IMR-90 (cell line): ENCODE data around the gene ZCCHC7. TPM values are rescaled to one million over a fixed set of nuclear protein-coding genes. Genes with fewer than 3 reads are reported as not detected.

ENCODE experiments used
- ATAC-seq: fragments of 200-7000 bp; cut with Tn5 transposase; 2 replicates; pipeline ENCODE4 v1.9.1; 2020; ENCODE audit warnings: low read depth, mild to moderate bottlenecking, moderate library complexity
- BruUV-seq: library from RNA; stranded (reverse); fragments of 400-500 nt; replicated peaks from 2 replicates; lab custom pipeline; 2021; lab: Mats Ljungman, UMichigan
- CTCF ChIA-PET: fragments of 300-600 bp; formaldehyde crosslinking; extraction: SDS; loops from one replicate; lab custom pipeline; 2021; ENCODE audit warnings: antibody characterized with exemption; lab: Yijun Ruan, JAX
- POLR2A ChIA-PET: fragments of 300-600 bp; sonication (Branson Sonifier 250); formaldehyde crosslinking; loops from one replicate; lab custom pipeline; 2022; ENCODE audit warnings: antibody characterized with exemption; ENCODE audit not compliant: unreplicated experiment; lab: Charles Lee
- DNase-seq: peaks from one replicate; pipeline ENCODE4 v3.0.0; 2013
- H2AFZ ChIP-seq: replicated peaks from 2 replicates; pipeline ENCODE3; 2013; ENCODE audit warnings: low read length, mild to moderate bottlenecking; ENCODE audit not compliant: poor library complexity
- H2AK5ac ChIP-seq: 2 replicates; pipeline ENCODE4 v1.6.1; 2013; ENCODE audit warnings: low read depth, low read length, inconsistent platforms
- H2AK9ac ChIP-seq: replicated peaks from 2 replicates; pipeline ENCODE3; 2013; ENCODE audit warnings: mild to moderate bottlenecking, low read depth, low read length, moderate library complexity; ENCODE audit not compliant: poor library complexity
- H2BK120ac ChIP-seq: 2 replicates; pipeline ENCODE4 v1.6.1; 2013; ENCODE audit warnings: low read depth, low read length, inconsistent platforms
- H2BK15ac ChIP-seq: 3 replicates; pipeline ENCODE4 v1.6.1; 2013; ENCODE audit warnings: low read depth, low read length, inconsistent platforms
- H2BK20ac ChIP-seq: 2 replicates; pipeline ENCODE4 v1.6.1; 2013; ENCODE audit warnings: low read depth, mild to moderate bottlenecking, inconsistent platforms, low read length, moderate library complexity
- H2BK5ac ChIP-seq: 2 replicates; pipeline ENCODE4 v1.6.1; 2013; ENCODE audit warnings: mild to moderate bottlenecking, low read depth, low read length, inconsistent platforms; ENCODE audit not compliant: poor library complexity, severe bottlenecking
- H3K14ac ChIP-seq: replicated peaks from 2 replicates; pipeline ENCODE4 v1.6.1; 2013; ENCODE audit warnings: low read depth, low read length, inconsistent platforms
- H3K18ac ChIP-seq: 2 replicates; pipeline ENCODE4 v1.6.1; 2013; ENCODE audit warnings: low read depth, low read length, control low read depth
- H3K23ac ChIP-seq: 2 replicates; pipeline ENCODE4 v1.6.1; 2013; ENCODE audit warnings: low read depth, low read length, inconsistent platforms
- H3K27ac ChIP-seq: 2 replicates; pipeline ENCODE4 v1.5.1; 2013; ENCODE audit warnings: mild to moderate bottlenecking, control low read depth, low read length; ENCODE audit not compliant: insufficient read depth
- H3K27me3 ChIP-seq: 2 replicates; pipeline ENCODE4 v1.6.1; 2013; ENCODE audit warnings: low read length; ENCODE audit not compliant: control insufficient read depth, insufficient read depth
- H3K36me3 ChIP-seq: 2 replicates; pipeline ENCODE4 v1.6.1; 2013; ENCODE audit warnings: low read length, mixed read lengths; ENCODE audit not compliant: control insufficient read depth, insufficient read depth
- H3K4ac ChIP-seq: 2 replicates; pipeline ENCODE4 v1.6.1; 2013; ENCODE audit warnings: low read depth, low read length, inconsistent platforms
- H3K4me1 ChIP-seq: 2 replicates; pipeline ENCODE4 v1.6.1; 2013; ENCODE audit warnings: low read length, mixed read lengths; ENCODE audit not compliant: control insufficient read depth, insufficient read depth
- H3K4me2 ChIP-seq: 2 replicates; pipeline ENCODE4 v1.6.1; 2013; ENCODE audit warnings: low read depth, mild to moderate bottlenecking, control low read depth, low read length, moderate library complexity
- H3K4me3 ChIP-seq: 2 replicates; pipeline ENCODE4 v1.5.1; 2013; ENCODE audit warnings: low read depth, mild to moderate bottlenecking, control low read depth, low read length, moderate library complexity; ENCODE audit not compliant: insufficient read depth
- H3K56ac ChIP-seq: 2 replicates; pipeline ENCODE4 v1.6.1; 2013; ENCODE audit warnings: low read length, inconsistent platforms; ENCODE audit not compliant: insufficient read depth; ENCODE audit errors: extremely low read depth
- H3K79me1 ChIP-seq, 2 experiments: 2 replicates each; pipeline ENCODE4 v1.6.1; 2013; ENCODE audit warnings: low read length in 2 of 2, inconsistent platforms in 1 of 2, low read depth in 1 of 2
- H3K9ac ChIP-seq: 2 replicates; pipeline ENCODE4 v1.6.1; 2013; ENCODE audit warnings: low read depth, low read length, control low read depth
- H3K9me1 ChIP-seq: 2 replicates; pipeline ENCODE4 v1.6.1; 2013; ENCODE audit warnings: low read length, inconsistent platforms; ENCODE audit not compliant: insufficient read depth
- H3K9me3 ChIP-seq: 2 replicates; pipeline ENCODE4 v1.6.1; 2013; ENCODE audit warnings: low read length; ENCODE audit not compliant: control insufficient read depth, insufficient read depth
- H4K20me1 ChIP-seq: 2 replicates; pipeline ENCODE4 v1.6.1; 2013; ENCODE audit warnings: low read length, inconsistent platforms; ENCODE audit not compliant: insufficient read depth
- H4K5ac ChIP-seq: 2 replicates; pipeline ENCODE4 v1.6.1; 2013; ENCODE audit warnings: mild to moderate bottlenecking, low read depth, low read length, control low read depth
- H4K8ac ChIP-seq, 2 experiments: 2 replicates each; pipeline ENCODE4 v1.6.1; 2013; ENCODE audit warnings: low read depth in 2 of 2, low read length in 2 of 2, control low read depth in 1 of 2, inconsistent platforms in 1 of 2
- H4K91ac ChIP-seq: 2 replicates; pipeline ENCODE4 v1.6.1; 2013; ENCODE audit warnings: low read depth, low read length, inconsistent platforms; ENCODE audit not compliant: insufficient read depth
- MAFK ChIP-seq: IDR thresholded peaks from 2 replicates; pipeline ENCODE4 v1.6.1; 2012; ENCODE audit warnings: low read depth, low read length, improper control_type of control experiment
- USF2 ChIP-seq: fragments of 150-350 bp; IDR thresholded peaks from 2 replicates; pipeline ENCODE4 v1.6.1; 2017; ENCODE audit warnings: mild to moderate bottlenecking, antibody characterized with exemption, low read length, low read depth
- WGBS, 2 experiments: methylation state at CpG; one replicate each; pipeline versions ENCODE4 v1.1.5 to v1.1.7; 2013; ENCODE audit warnings: missing lambda C conversion rate in 2 of 2; ENCODE audit not compliant: insufficient read length in 1 of 2; ENCODE audit errors: extremely low coverage in 2 of 2; 5-methylcytosine and 5-hydroxymethylcytosine counted together
- dilution Hi-C: fragments of 300-500 bp; cut with HindIII; formaldehyde crosslinking; loops from one replicate; pipeline ENCODE4 v1.14.3; 2018; ENCODE audit warnings: low sequenced_read_pairs; ENCODE audit not compliant: unreplicated experiment
- in situ Hi-C: fragments of 300-500 bp; cut with MboI; formaldehyde crosslinking; loops from 3 replicates; pipeline ENCODE4 v1.14.3; 2019; ENCODE audit warnings: low sequenced_read_pairs, inconsistent platforms, mixed read lengths
- intact Hi-C: fragments of 100-400 bp; cut with micrococcal nuclease; formaldehyde crosslinking; loops from 2 replicates; pipeline ENCODE4 v1.10.0; 2022
- polyA plus RNA-seq, 3 experiments: library from polyadenylated mRNA; depleted of rRNA; stranded (reverse); fragments of >200 nt; gene quantifications; 2 replicates each; pipeline ENCODE4 v1.2.3, GENCODE V29; 2012; ENCODE audit warnings: low replicate concordance in 1 of 3
- total RNA-seq: library from RNA; depleted of rRNA; stranded (reverse); fragments of >200 nt; gene quantifications from 2 replicates; pipeline ENCODE4 v1.2.3, GENCODE V29; 2012

The ZCCHC7 gene
- total and polyA plus RNA-seq, 2 of the 4 experiments (the other 2 are of a cell fraction): 13.6 to 28.7 TPM

- in situ Hi-C loops (no loop called here), intact Hi-C loops (loop anchor here (10.0 kb wide), 1 partner anchor 117 kb away; no protein-coding TSS in a partner anchor), dilution Hi-C loops (no loop called here)
- H4K5ac ChIP-seq: no peak overlapping the region
- H3K9me3 ChIP-seq: no peaks in the 10 kb centered on the region
- H3K79me1 ChIP-seq: peaks cover 30 to 51% of the 10 kb centered on the region in 2 experiments
- no peaks in the 10 kb centered on the region for H3K9me1 ChIP-seq
- DNase-seq (no peak), ATAC-seq (no peak)
- no peak overlapping the region for H3K27ac ChIP-seq
- H3K56ac ChIP-seq: no peak overlapping the region
- no peak overlapping the region for H4K91ac ChIP-seq
- H3K14ac ChIP-seq: no peak overlapping the region
- no peak overlapping the region for H2BK120ac ChIP-seq
- H3K23ac ChIP-seq: no peak overlapping the region
- peaks cover 6% of the 10 kb centered on the region for H4K20me1 ChIP-seq
- H2AFZ ChIP-seq: no peak overlapping the region
- H3K36me3 ChIP-seq: peaks cover 4% of the 10 kb centered on the region; the same call in 1 of the 2 replicates
- no peak overlapping the region for H4K8ac ChIP-seq
- H2AK9ac ChIP-seq: no peak overlapping the region
- no peak overlapping the region for H3K4me3 ChIP-seq
- H3K4me1 ChIP-seq: no peaks in the 10 kb centered on the region
- 100% methylated on average over 1 of the region's 3 CpGs; no CpG with 5 or more reads in 1 of the 2 experiments for WGBS, 2 experiments
- no peak overlapping the region for H3K4me2 ChIP-seq
- H3K27me3 ChIP-seq: no peaks in the 10 kb centered on the region
- CTCF ChIA-PET: interaction anchor here (1.2 kb wide), 1 partner anchor 8 kb away, joined by 3 read pairs; the partner anchor contains the start of gene ZCCHC7
- no peak overlapping the region for H2AK5ac ChIP-seq
- H2BK15ac ChIP-seq: no peak overlapping the region
- TF ChIP-seq USF2 (no peak), MAFK (peak; percentile 71)
- H2BK5ac ChIP-seq: no peak overlapping the region
- H3K4ac ChIP-seq: no peak overlapping the region
- H2BK20ac ChIP-seq: no peak overlapping the region
- POLR2A ChIA-PET: no interaction called here
- BruUV-seq: no TSS peak
- H3K18ac ChIP-seq: no peak overlapping the region
- H3K9ac ChIP-seq: no peak overlapping the region
These were observed 7.7 kb downstream of the ZCCHC7 start for GRCh38 chr9:37128051-37128450.
